GM21447 (cell line): ENCODE results near the gene OR6B1.
"Not testable (repeated sequence)": the region's sequence is repeated elsewhere in the genome, so short reads cannot be mapped to it uniquely, and the experiment has no call there.

ENCODE experiments used
- ATAC-seq: cut with Tn5 transposase; IDR thresholded peaks from one replicate; pipeline ENCODE4 v1.9.1; 2021; ENCODE audit not compliant: unreplicated experiment

Gene OR6B1

GRCh38 chr7:144037414-144038035, 37.4 kb downstream of the OR6B1 start:
- ATAC-seq: no peak

GRCh38 chr7:144038887-144039286, 38.8 kb downstream of the OR6B1 start:
- ATAC-seq: no peak

DNA sequence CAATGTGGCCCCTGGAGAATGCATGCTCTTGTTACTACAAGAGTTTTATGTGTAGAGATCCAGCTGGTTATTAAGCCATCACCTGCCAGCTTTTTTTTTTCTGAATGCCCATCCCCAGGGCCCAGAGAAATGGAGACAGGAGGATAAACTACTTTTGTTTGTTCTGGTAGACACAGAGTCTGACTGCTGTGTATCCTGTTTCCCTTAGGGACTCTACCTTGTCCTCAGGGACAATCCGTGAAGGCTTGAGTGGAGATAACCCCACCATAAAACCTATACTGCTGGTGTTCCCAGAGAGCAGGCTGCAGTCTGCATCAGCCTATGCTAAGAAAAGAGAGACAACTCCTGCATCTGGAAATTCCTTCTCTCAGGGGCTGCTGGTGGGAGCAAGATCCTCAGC, 48.5 kb downstream of the OR6B1 start, which contains the start of gene OR2A5:
OR2A5 (plus strand) TSS at position 301 of the 400 bp plus-strand sequence. CDS start 1,454 bp downstream, outside the sequence.
- no peak for ATAC-seq

DNA sequence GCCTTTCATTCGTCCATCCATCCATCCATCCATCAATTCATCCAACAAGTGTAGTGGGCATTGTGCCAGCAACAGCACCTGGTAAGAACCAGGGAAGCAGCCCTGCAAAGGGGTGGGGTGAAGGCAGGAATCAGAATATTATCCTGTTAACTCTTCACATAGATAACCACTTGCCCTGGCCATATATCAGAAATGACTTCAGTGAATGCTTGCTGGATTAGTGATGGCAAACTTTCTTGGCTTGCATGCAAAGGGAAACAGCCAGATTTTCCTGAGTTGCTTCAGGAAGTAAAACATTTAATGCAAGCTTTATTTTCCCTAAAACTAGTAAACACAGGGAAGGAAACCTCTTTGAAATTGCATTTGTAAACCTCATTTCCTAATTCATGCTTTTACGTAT, 49.4 kb downstream of the OR6B1 start:
- no peak for ATAC-seq

DNA sequence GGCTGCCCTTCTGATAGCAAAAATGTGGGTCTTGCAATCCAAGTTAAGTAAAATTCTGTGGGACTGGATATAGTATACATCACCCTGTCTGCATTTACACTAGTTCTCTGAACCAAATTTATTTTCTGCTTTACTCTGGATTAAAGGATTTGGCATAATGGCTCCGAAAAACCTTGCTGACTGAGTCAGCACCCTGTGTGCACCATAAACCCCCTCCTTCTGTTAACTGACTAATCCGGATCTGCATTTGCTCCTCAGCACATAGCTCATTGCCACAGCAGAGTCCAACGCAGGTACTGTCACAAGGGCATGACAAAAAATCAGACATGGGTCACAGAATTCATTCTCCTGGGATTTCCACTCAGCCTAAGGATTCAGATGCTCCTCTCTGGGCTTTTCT, 50.0 kb downstream of the OR6B1 start:
- no peak for ATAC-seq

GRCh38 chr7:144050884-144051283, 50.8 kb downstream of the OR6B1 start:
- ATAC-seq: not testable (repeated sequence)

- ATAC-seq: no peak
Observed at GRCh38 chr7:144057954-144058353, 57.8 kb downstream of the OR6B1 start.
